GM18873 (cell line): Measurements from ENCODE around the gene PAQR5.
A peak's percentile ranks its signal among the peaks of the same experiment; 100 is the strongest.

Source experiments
- ATAC-seq: cut with Tn5 transposase; IDR thresholded peaks from one replicate; pipeline ENCODE4 v1.9.1; 2021; ENCODE audit warnings: mild to moderate bottlenecking, moderate library complexity, moderate number of reproducible peaks; ENCODE audit not compliant: unreplicated experiment, low FRiP score

PAQR5 gene

DNA sequence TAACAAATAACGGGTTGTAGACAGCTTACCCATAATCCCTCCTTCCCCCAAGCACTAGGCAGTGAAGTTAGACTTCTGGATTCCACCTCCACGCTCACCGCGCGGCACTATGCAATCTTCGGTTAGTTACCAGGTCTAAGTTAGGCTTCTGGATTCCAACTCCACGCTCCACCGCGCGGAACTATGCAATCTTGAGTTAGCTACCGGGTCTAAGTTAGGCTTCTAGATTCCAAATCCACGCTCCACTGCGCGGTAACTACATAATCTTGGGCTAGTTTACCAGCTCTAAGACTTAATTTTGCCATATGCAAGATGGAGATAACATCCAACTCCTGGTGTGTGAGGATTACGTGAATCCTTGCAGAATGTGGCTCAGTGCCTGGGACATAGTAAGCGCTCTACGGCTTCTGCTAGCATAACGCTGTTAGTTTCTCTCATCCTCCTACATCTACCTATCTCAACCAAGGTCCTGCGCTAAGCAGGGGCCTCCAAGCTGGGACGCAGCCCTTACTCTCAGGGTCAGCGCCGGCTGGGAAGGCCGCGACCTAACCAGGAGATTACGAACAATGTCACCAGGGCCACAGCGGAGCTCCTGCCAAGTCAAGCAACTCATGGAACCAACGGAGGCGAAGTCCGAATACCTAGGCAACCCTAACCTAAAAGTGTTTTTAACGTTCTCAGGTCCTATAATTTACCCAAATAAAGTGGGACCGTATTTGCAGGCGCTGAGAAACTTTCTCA is 153.4 kb downstream of the PAQR5 start:
- ATAC-seq = no peak

DNA sequence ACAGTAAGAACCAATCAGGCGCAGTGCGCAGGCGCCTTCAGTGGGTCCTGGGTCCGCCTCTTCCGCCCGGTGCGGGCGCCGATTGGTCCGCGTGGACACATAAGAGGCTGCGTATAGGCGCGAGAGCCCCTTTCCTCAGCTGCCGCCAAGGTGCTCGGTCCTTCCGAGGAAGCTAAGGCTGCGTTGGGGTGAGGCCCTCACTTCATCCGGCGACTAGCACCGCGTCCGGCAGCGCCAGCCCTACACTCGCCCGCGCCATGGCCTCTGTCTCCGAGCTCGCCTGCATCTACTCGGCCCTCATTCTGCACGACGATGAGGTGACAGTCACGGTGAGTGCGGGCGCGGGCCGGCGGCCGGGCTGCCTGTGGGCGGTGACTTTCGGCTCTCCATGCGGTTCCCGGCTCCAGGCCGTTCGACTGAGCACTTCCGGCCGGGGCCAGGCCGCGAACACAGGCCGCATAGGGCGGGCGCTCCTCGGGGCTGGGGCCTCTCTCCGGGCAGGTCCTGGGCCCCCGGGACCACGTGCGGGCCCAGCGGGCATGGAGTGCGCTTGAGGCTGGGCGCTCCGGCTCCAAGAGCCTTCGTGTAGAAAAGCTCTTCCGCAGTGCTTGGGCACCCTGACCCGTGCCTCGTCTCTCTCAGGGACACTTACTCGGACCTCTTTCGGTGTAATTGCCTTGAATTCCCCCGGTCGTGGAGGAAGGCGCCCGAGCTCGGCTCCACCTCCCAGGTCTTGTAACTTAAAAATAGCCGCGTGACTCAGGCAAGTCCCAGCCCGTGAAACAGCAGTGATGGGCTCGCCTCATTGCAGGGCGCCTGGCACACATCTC is 154.2 kb downstream of the PAQR5 start, which contains the start of gene RPLP1:
TSS of gene RPLP1 (plus strand) at position 127 of the 830 bp plus-strand sequence. CDS start at position 258, 131 bp downstream.
- ATAC-seq = peak; percentile 79

DNA sequence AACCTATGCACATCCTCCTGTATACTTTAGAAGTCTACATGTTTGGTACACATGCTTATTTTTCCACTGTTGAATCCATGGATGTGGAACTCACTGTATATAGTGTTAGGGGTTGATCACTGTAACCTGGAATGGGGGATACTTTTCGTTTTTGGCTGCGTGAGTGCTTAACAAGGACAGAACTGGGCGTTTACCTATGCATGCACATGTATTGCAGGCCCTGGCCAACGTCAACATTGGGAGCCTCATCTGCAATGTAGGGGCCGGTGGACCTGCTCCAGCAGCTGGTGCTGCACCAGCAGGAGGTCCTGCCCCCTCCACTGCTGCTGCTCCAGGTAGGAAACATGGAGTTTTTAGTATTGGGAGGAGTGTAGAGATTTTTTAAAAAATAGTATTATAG is 156.2 kb downstream of the PAQR5 start:
- ATAC-seq = no peak

DNA sequence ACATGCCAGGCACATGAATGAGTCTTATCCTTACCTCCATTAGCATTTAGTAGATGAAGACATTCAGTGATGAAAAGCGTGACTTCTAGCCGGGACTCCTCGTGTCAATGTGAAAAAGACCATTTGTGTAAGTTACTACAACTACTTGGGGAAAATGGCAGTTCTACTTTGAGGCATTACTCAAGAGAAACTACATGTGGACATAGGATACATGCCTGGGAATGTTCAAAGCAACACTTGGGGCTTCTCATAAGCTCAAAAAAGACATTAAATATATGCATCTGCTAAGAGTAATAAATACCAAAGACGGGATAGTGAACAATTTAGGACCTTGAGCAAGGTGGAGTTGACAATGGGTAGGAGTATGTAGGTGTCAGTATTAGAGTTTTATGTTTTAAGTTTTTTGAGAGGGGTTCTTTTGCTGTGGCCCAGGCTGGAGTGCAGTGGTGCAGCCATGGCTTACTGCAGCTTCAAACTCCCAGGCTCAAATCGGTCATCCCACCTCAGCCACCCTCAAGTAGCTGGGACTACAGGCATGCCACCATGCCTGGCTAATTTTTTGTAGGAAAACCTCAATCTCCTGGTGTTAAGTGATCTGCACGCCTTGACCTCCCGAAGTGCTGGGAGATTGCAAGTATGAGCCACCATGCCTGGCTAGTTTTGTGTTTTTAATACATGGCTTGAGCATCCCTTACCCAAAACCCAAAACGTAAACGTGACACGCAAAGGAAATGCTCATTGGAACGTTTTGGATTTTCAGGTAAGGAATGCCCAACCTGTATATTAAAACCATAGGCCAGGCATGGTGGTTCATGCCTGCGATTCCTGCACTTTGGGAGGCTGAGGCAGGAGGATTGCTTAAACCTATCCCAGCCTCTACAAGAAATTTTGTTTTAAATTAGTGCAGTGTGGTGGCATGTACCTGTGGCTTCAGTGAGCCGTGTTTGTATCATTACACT is 157.8 kb downstream of the PAQR5 start:
- ATAC-seq = no peak
